ENCODE data around the gene ADARB1. TPM values are rescaled to one million over a fixed set of nuclear protein-coding genes. Genes with fewer than 3 reads are reported as not detected.

ADARB1 gene
- polyA plus RNA-seq, 3 donors = 0.40 to 2.6 (median 1.0) TPM

DNA sequence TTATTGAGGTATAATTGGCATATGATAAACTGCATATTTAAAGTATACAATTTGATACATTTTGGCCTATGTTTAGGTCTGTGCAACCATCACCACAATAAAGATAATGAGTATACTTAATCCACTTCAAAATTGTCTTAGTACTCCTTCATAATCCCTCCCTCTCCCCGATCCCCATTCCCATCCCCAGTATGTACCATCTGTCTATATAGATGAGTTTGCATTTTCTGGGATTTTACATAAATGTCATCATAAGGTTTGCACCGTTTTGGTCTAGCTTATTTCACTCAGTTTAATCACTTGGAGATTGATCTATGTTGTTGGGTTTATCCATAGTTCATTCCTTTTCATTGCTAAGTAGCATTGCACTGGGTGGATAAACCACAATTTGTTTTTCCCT lies 139.0 kb downstream of the ADARB1 start:
- Mint-ChIP-seq H3K27ac (no peak overlapping the region), H3K27me3 (ENCODE audit: low read depth in 3 of 3) (peaks cover 0 to 2% (median 2%) of the 10 kb centered on the region in 3 donors), H3K9me3 (peaks cover 0 to 11% (median 3%) of the 10 kb centered on the region in 7 donors), H3K36me3 (peaks cover 11 to 17% of the 10 kb centered on the region in 2 donors), H3K4me3 (no peak overlapping the region), H3K4me1 (peaks cover 24% of the 10 kb centered on the region)
- Histone ChIP-seq H2AFZ (ENCODE audit: insufficient read depth, low read depth, low read length, poor library complexity, severe bottlenecking) (no peak overlapping the region), H3K4me1 (ENCODE audit: control insufficient read depth in 1 of 2, insufficient read depth in 2 of 2, low read length in 2 of 2) (peaks cover 17 to 21% of the 10 kb centered on the region in 2 donors), H3K36me3 (replicated peaks in 1 of 2; ENCODE audit: control insufficient read depth in 1 of 2, insufficient read depth in 2 of 2, low read length in 2 of 2) (no peaks in the 10 kb centered on the region), H3K27me3 (ENCODE audit: control insufficient read depth in 2 of 2, insufficient read depth in 2 of 2, low read length in 2 of 2) (no peaks in the 10 kb centered on the region), H3K4me3 (replicated peaks in 1 of 3; ENCODE audit: low read depth in 2 of 3, low read length in 3 of 3) (no peak overlapping the region), H3K9me3 (replicated peaks in 1 of 2; ENCODE audit: control insufficient read depth in 1 of 2, insufficient read depth in 1 of 2, low read length in 2 of 2) (no peaks in the 10 kb centered on the region), H3K27ac (ENCODE audit: low read depth in 1 of 2, low read length in 2 of 2) (no peak overlapping the region), H4K20me1 (ENCODE audit: insufficient read depth, low read length) (no peaks in the 10 kb centered on the region), H3K9ac (ENCODE audit: insufficient read depth, low read length, poor library complexity, severe bottlenecking) (no peak overlapping the region), H3K79me2 (ENCODE audit: insufficient read depth, low read length) (no peaks in the 10 kb centered on the region), H3K4me2 (replicated peaks; ENCODE audit: extremely low read depth, low read length, poor library complexity, severe bottlenecking) (no peak overlapping the region)
- intact Hi-C loops (cut with micrococcal nuclease) = no loop called here
- TF ChIP-seq, protein P1, sequence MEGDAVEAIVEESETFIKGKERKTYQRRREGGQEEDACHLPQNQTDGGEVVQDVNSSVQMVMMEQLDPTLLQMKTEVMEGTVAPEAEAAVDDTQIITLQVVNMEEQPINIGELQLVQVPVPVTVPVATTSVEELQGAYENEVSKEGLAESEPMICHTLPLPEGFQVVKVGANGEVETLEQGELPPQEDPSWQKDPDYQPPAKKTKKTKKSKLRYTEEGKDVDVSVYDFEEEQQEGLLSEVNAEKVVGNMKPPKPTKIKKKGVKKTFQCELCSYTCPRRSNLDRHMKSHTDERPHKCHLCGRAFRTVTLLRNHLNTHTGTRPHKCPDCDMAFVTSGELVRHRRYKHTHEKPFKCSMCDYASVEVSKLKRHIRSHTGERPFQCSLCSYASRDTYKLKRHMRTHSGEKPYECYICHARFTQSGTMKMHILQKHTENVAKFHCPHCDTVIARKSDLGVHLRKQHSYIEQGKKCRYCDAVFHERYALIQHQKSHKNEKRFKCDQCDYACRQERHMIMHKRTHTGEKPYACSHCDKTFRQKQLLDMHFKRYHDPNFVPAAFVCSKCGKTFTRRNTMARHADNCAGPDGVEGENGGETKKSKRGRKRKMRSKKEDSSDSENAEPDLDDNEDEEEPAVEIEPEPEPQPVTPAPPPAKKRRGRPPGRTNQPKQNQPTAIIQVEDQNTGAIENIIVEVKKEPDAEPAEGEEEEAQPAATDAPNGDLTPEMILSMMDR (IDR thresholded peaks at IDR 0.05) = no peak
- no CpG with 5 or more reads among the region's 2 CpGs for WGBS (ENCODE audit: insufficient coverage)
- DNase-seq = no peak

DNA sequence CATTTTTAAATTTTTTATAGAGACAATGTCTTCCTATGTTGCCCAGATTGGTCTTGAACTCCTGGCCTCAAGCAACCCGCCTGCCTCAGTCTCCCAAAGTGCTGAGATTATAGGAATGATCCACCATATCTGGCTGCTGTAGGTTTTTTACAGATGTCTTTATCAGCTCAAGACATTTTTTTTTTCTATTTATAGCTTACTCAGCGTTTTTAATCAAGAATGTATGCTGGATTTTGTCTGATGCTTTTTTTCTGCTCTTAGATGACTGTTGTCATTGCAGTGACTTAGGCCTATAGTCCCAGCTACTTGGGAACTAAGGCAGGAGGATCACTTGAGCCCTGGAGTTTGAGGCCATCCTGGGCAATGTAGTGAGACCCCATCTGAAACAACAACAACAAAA lies 140.8 kb downstream of the ADARB1 start:
- Mint-ChIP-seq H3K27ac (no peak overlapping the region), H3K4me1 (peaks cover 6% of the 10 kb centered on the region), H3K4me3 (no peak overlapping the region), H3K36me3 (peaks cover 2 to 16% of the 10 kb centered on the region in 2 donors), H3K27me3 (ENCODE audit: low read depth in 3 of 3) (no peaks in the 10 kb centered on the region), H3K9me3 (peaks cover 0 to 11% (median 3%) of the 10 kb centered on the region in 7 donors)
- no peak for DNase-seq
- Histone ChIP-seq H3K4me3 (replicated peaks in 1 of 3; ENCODE audit: low read depth in 2 of 3, low read length in 3 of 3) (no peak overlapping the region), H3K9ac (ENCODE audit: insufficient read depth, low read length, poor library complexity, severe bottlenecking) (no peak overlapping the region), H2AFZ (ENCODE audit: insufficient read depth, low read depth, low read length, poor library complexity, severe bottlenecking) (no peak overlapping the region), H3K9me3 (replicated peaks in 1 of 2; ENCODE audit: control insufficient read depth in 1 of 2, insufficient read depth in 1 of 2, low read length in 2 of 2) (no peaks in the 10 kb centered on the region), H3K4me2 (replicated peaks; ENCODE audit: extremely low read depth, low read length, poor library complexity, severe bottlenecking) (no peak overlapping the region), H3K4me1 (ENCODE audit: control insufficient read depth in 1 of 2, insufficient read depth in 2 of 2, low read length in 2 of 2) (peaks cover 7 to 9% of the 10 kb centered on the region in 2 donors), H4K20me1 (ENCODE audit: insufficient read depth, low read length) (no peaks in the 10 kb centered on the region), H3K36me3 (replicated peaks in 1 of 2; ENCODE audit: control insufficient read depth in 1 of 2, insufficient read depth in 2 of 2, low read length in 2 of 2) (no peaks in the 10 kb centered on the region), H3K27ac (ENCODE audit: low read depth in 1 of 2, low read length in 2 of 2) (no peak overlapping the region), H3K79me2 (ENCODE audit: insufficient read depth, low read length) (no peaks in the 10 kb centered on the region), H3K27me3 (ENCODE audit: control insufficient read depth in 2 of 2, insufficient read depth in 2 of 2, low read length in 2 of 2) (no peaks in the 10 kb centered on the region)
- intact Hi-C loops (cut with micrococcal nuclease) = no loop called here
- no CpG with 5 or more reads among the region's 2 CpGs for WGBS (ENCODE audit: insufficient coverage)
- TF ChIP-seq, protein P1 (IDR thresholded peaks at IDR 0.05) = no peak

Measured in CD14-positive monocyte (primary cell).